GM18951 (cell line): ENCODE measurements around the gene TPX2.

Experiments
- POLR2A ChIP-seq: IDR thresholded peaks from 4 replicates; pipeline ENCODE4 v1.6.1; 2011; ENCODE audit warnings: mild to moderate bottlenecking; ENCODE audit not compliant: insufficient read length, insufficient read depth; ENCODE audit errors: extremely low read depth
- in situ Hi-C: fragments of 300-500 bp; cut with MboI; formaldehyde crosslinking; loops from one replicate; pipeline ENCODE4 v1.12.0; 2022; ENCODE audit warnings: low sequenced_read_pairs, mixed read lengths, inconsistent platforms; ENCODE audit not compliant: unreplicated experiment

Gene TPX2

DNA sequence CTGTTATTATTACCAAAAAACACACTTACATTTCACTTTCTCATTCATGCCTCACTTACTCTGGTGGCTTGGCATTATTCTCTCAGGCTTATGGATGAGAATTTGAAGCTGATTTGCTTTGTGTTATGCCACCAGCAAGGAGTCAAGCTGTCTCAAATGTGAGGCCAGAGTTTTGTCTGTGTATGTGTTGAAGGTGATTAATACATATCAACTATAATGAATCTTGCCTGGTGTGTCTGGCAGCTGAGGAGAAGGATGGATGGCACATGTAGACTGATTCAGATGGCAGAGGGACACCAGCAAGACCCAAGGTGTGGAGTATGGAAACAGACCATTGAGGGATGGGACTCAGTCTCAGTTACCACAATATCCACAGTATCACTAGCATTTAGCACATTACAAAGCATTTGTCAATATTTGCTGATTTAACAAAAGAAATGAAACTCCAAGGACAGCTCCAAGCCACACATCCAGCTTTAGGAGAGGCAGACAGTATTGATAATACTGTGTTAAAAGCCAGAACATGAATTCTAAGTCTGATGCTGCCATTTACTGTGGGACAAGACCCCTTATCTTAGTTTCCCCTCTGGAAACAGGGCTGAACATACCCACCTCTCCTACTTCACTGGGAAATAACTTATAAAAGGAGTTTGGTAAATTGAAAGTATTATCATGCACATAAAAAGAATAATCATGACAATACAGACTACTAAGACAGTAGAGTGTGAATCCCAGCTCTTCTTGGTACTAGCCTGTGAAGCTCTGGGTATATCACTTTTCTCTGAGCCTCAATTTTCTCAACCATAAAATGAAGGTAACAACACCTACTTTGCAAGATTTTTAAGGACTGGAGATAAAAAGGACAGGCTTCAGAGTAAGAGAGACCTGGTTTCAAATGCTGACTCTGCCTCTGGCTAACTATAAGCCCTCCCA, 27.6 kb upstream of the TPX2 start:
- in situ Hi-C loops = loop anchor here (5.0 kb wide), 1 partner anchor 44 kb away; no protein-coding TSS in a partner anchor
- no peak for TF ChIP-seq POLR2A

DNA sequence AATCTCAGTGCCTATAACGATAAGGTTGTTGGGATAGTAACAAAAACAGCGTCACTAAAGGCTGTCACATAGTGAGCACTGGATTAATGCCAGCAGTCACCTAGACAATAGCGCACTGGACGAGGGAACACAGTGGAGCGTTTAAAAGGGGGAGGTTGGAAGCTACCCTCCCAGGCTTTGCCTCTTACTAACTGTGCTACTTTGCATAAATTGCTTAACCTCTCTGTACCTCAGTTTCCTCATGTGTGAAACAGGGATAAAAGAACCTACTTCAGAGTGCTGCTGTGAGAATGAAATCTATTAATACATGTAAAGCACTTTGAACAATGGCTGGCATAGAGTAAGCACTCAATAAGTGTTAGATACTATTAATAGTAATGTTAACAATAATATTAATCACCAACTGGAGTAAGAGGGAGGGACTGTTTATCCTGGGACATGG, 27.0 kb upstream of the TPX2 start:
- in situ Hi-C loops = loop anchor here (5.0 kb wide), 1 partner anchor 45 kb away; no protein-coding TSS in a partner anchor

GRCh38 chr20:31712564-31713311, 26.4 kb upstream of the TPX2 start:
- no peak for TF ChIP-seq POLR2A
- in situ Hi-C loops = loop anchor here (5.0 kb wide), 1 partner anchor 45 kb away; no protein-coding TSS in a partner anchor

More for the DNA sequence above, 27.0 kb upstream of the TPX2 start:
- no peak for TF ChIP-seq POLR2A

DNA sequence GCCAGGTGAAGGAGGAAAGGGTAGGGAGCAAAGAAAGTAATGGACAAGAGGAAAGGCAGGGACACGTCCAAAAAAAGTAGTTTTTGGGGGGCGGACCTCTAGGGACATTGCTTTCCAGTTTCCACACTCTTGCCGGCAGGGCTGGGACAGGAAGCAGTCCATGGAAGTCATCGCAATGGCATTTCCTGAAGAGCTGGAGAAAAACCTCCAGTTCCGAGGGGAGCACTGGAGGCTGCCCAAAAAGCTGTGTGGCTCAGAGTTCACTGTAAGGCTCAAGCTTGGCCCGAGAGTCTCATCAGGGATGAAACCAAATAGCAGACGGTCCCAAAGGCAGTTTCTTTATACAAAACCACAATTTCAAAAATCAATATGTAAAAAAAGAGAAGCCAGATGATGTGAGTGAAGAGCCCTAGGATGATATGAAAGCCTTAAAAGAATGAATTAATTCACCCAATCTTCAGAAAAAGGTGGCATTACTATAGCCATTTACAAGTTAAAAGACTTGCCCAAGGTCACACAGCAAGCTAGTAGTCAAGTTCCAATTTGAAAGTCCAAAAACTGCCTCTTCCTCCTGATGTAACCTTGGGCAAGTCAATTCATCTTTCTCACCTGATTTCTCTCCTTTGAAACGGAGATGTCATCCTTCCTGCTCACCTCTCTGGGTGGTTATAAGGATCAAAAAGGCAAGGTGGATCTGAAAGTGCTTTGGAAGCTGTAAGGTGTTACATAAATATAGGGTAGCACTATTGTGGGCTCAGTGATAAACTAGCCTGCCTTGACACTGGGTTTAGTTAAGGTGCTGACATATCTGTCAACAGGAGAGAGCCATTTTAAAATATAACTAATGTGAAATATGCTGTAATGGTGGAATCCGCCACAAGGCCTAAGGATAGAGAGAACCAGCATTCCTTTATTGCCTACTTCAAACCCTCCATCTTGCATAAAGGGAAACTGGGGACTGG, 25.5 kb upstream of the TPX2 start:
- TF ChIP-seq POLR2A = no peak
- in situ Hi-C loops = loop anchor here (5.0 kb wide), 1 partner anchor 46 kb away; no protein-coding TSS in a partner anchor

DNA sequence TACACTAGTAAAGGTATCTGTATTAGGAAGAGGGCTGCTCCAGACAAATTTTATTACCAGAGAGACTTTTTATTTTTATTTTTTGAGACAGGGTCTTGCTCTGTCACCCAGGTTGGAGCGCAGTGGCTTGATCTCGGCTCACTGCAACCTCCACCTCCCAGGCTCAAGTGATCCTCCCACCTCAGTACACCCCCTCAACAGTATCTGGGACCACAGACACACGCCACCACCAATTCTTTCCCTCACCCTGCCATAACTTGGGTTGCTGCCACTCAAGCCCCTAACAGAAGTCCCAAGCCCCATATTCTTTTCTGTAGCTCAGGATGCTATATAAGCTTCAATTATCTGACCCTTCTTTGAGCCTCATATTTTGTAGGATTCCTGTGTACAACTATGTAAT, 23.3 kb upstream of the TPX2 start:
- in situ Hi-C loops = no loop called here
- TF ChIP-seq POLR2A = no peak

GRCh38 chr20:31716351-31716750, 22.7 kb upstream of the TPX2 start:
- in situ Hi-C loops = no loop called here
- TF ChIP-seq POLR2A = no peak

GRCh38 chr20:31716818-31717477, 22.1 kb upstream of the TPX2 start:
- no peak for TF ChIP-seq POLR2A

GRCh38 chr20:31717478-31718201, 21.4 kb upstream of the TPX2 start:
- TF ChIP-seq POLR2A = no peak
- in situ Hi-C loops = no loop called here

More at GRCh38 chr20:31716818-31717477, 22.1 kb upstream of the TPX2 start:
- in situ Hi-C loops = no loop called here

DNA sequence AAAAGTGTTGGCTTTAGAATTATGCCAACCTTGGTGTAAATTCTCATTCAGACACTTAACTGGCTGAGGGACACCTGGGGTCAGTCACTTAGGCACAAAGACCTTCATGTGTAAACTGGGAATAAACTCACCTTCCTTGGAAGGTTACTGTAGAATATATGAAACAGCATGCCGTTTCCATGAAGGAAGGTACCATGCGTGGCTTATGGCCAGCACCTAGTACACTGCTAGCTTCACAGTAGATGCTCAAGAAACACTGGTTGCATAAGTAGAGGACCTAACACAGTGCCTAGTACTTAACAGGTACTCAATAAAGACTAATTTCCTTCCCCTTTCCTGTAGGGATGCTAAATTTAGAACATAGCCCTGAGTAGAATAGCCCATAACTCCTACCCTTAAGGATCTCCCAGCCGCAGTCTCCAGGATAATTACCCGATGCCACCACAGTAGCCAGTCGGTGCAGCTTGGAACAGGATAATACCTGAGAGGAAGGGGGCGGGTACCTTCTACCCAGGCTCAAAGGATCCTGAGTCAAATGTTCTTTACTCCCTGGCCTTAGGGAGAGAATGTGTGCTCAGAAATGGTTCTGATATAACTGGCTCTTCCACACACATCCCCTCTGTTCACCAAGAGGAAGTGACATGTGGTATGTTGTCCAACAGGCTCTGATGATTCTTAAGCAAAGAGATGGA, 20.0 kb upstream of the TPX2 start:
- in situ Hi-C loops = no loop called here
- TF ChIP-seq POLR2A = no peak

DNA sequence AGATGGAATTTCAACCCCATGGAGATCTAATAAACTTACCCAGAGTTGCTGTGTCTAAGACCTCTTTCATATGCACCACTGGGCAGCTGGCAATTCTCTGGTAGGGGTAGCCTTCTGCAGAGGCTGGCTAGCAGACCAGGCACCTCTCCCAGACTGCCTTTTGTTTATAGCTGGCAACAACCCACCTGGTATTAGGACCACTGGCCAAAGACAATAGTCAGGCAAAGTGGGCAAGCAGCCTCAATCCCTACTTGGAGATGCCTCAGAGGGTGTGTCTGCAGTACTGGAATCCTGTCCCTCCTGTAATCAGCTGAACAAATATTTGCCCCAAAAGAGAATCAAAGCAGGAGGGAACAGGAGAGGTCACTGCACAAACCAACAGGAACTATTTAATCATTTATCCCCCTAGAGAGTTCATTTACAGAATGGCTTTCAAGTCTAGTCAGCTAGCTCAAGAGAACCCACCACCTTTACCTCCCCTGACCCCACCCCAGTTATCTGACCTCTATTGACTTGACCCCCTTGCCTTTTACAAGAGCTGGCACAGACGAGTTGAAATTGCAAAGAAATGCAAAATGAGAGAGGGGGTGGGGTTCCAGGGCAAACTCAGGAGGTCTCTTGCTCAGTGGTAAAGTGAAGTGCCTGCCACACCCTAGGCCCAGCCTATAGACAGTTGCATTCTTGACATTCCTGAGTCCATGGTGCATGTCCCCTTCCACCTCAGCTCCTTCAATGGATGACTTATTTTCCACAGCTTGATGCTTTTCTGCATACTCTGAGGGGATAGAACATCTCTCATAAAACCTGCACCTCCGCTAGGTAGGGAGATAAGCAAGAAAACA, 19.2 kb upstream of the TPX2 start:
- TF ChIP-seq POLR2A = no peak
- in situ Hi-C loops = loop anchor here (10.0 kb wide), 1 partner anchor 165 kb away; no protein-coding TSS in a partner anchor
